Measurements from ENCODE around the gene UBE2D1.

- TF ChIP-seq, protein P1, sequence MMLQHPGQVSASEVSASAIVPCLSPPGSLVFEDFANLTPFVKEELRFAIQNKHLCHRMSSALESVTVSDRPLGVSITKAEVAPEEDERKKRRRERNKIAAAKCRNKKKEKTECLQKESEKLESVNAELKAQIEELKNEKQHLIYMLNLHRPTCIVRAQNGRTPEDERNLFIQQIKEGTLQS (IDR thresholded peaks at IDR 0.05): no peak
- TF ChIP-seq, protein P1 (CRISPR knock-in tag; conservative IDR thresholded peaks at IDR 0.05): no peak
- TF ChIP-seq ZBTB26 (CRISPR knock-in tag; IDR thresholded peaks at IDR 0.05): no peak
- TF ChIP-seq ZBTB11 (CRISPR knock-in tag; IDR thresholded peaks at IDR 0.05): no peak
- no peak for TF ChIP-seq RHOXF2B (CRISPR knock-in tag; conservative IDR thresholded peaks at IDR 0.05)
These were observed 18.3 kb downstream of the UBE2D1 start for GRCh38 chr10:58352956-58353610.

Measured in K562 (cell line).